ENCODE results near the gene DCAF5.

DNA sequence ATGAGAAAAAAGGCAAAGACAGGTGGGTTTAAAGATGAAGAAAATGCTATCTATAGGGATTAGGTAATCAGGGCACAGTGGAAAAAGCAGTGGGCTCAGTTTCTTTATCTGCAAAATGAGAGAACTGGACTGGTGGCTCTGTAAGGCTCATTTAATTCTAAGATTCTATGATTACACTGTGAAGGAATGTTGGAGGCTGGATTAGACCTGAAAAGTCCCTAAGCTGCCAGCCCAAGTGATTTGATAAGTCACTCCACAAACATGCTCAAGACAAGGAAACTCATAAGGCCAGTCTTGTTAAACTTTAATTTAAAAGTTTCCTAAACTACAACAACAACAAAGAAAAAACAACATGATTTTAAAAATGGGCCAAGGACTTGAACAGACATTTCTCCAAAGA lies 75.1 kb downstream of the DCAF5 start:
- TF ChIP-seq ZNF782 (CRISPR knock-in tag; IDR thresholded peaks at IDR 0.05; ENCODE audit: borderline replicate concordance) (no peak), SP2 (CRISPR knock-in tag; IDR thresholded peaks at IDR 0.05) (no peak), SRSF1 (optimal IDR thresholded peaks at IDR 0.05; ENCODE audit: low read depth, low read length) (no peak), ZNF225 (CRISPR knock-in tag; IDR thresholded peaks at IDR 0.05) (no peak), ZNF256 (CRISPR knock-in tag; conservative IDR thresholded peaks at IDR 0.05) (no peak)

All from HepG2 (cell line).